Measurements from ENCODE around the gene S1PR3.

GRCh38 chr9:88968799-88969198, 22.5 kb upstream of the S1PR3 start:
- TF ChIP-seq, protein P1, sequence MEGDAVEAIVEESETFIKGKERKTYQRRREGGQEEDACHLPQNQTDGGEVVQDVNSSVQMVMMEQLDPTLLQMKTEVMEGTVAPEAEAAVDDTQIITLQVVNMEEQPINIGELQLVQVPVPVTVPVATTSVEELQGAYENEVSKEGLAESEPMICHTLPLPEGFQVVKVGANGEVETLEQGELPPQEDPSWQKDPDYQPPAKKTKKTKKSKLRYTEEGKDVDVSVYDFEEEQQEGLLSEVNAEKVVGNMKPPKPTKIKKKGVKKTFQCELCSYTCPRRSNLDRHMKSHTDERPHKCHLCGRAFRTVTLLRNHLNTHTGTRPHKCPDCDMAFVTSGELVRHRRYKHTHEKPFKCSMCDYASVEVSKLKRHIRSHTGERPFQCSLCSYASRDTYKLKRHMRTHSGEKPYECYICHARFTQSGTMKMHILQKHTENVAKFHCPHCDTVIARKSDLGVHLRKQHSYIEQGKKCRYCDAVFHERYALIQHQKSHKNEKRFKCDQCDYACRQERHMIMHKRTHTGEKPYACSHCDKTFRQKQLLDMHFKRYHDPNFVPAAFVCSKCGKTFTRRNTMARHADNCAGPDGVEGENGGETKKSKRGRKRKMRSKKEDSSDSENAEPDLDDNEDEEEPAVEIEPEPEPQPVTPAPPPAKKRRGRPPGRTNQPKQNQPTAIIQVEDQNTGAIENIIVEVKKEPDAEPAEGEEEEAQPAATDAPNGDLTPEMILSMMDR (IDR thresholded peaks at IDR 0.05): no peak
- no peak for TF ChIP-seq POLR2A (IDR thresholded peaks at IDR 0.05)

Measured in thyroid gland (tissue), 4 donors.